BJ (cell line): Measurements from ENCODE around the gene SPIN3. TPM values are rescaled to one million over a fixed set of nuclear protein-coding genes. Genes with fewer than 3 reads are reported as not detected.
"Not testable (repeated sequence)": the region's sequence is repeated elsewhere in the genome, so short reads cannot be mapped to it uniquely, and the experiment has no call there.

Experiments
- CTCF ChIA-PET: fragments of 350-600 bp; formaldehyde crosslinking; extraction: SDS; loops from one replicate; lab custom pipeline; 2021; ENCODE audit warnings: antibody characterized with exemption, inconsistent platforms; lab: Yijun Ruan, JAX
- POLR2A ChIA-PET: fragments of 300-600 bp; sonication (Branson Sonifier 250); formaldehyde crosslinking; extraction: SDS; loops from one replicate; lab custom pipeline; 2021; ENCODE audit warnings: antibody characterized with exemption; lab: Charles Lee
- DNase-seq: peaks from one replicate; pipeline ENCODE4 v3.0.0-alpha.2; 2011; ENCODE audit warnings: low read depth
- H3K27me3 ChIP-seq: 2 replicates; pipeline ENCODE4 v1.6.0; 2011; ENCODE audit warnings: low read length; ENCODE audit not compliant: control insufficient read depth, insufficient read depth
- H3K36me3 ChIP-seq: 2 replicates; pipeline ENCODE4 v1.5.1; 2011; ENCODE audit warnings: low read length; ENCODE audit not compliant: control insufficient read depth, insufficient read depth
- H3K4me3 ChIP-seq: 2 replicates; pipeline ENCODE4 v1.5.1; 2011; ENCODE audit warnings: low read depth, mild to moderate bottlenecking, control low read depth, low read length
- polyA plus RNA-seq: library from polyadenylated mRNA; depleted of rRNA; stranded (reverse); fragments of >200 nt; gene quantifications from 2 replicates; pipeline ENCODE4 v1.2.3, GENCODE V29; 2011; rRNA removed
- TF ChIP-seq, protein P1 (sequence below): IDR thresholded peaks from 2 replicates; pipeline ENCODE4 v1.5.1; 2011; ENCODE audit warnings: low read depth, mild to moderate bottlenecking, control low read depth, inconsistent platforms, low read length, moderate library complexity; ENCODE audit not compliant: insufficient read depth

SPIN3 gene
- polyA plus RNA-seq, 1 experiment, result 8.6 TPM

DNA sequence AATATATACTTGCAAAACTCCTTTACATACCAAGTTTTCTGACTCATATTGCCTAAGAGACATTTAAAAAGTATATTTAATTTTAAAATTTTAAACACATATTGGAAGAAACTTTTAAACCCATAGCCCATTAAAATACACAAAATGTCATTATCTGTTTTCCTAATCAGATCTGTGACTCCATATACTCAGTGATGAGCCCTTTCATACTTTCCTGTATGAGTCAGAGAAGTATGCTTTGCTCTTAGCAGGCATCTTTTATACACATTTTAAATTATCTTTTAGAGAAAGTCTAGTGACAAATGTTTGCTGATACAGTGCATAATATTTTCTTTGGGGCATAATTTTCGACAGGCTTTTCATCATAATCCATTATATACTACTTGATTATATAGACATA lies 26.4 kb downstream of the SPIN3 start:
- Histone ChIP-seq H3K36me3 (no peaks in the 10 kb centered on the region), H3K4me3 (no peak overlapping the region), H3K27me3 (no peaks in the 10 kb centered on the region)
- ChIA-PET CTCF (no interaction called here), POLR2A (no interaction called here)
- DNase-seq, result no peak
- TF ChIP-seq, protein P1, sequence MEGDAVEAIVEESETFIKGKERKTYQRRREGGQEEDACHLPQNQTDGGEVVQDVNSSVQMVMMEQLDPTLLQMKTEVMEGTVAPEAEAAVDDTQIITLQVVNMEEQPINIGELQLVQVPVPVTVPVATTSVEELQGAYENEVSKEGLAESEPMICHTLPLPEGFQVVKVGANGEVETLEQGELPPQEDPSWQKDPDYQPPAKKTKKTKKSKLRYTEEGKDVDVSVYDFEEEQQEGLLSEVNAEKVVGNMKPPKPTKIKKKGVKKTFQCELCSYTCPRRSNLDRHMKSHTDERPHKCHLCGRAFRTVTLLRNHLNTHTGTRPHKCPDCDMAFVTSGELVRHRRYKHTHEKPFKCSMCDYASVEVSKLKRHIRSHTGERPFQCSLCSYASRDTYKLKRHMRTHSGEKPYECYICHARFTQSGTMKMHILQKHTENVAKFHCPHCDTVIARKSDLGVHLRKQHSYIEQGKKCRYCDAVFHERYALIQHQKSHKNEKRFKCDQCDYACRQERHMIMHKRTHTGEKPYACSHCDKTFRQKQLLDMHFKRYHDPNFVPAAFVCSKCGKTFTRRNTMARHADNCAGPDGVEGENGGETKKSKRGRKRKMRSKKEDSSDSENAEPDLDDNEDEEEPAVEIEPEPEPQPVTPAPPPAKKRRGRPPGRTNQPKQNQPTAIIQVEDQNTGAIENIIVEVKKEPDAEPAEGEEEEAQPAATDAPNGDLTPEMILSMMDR, result no peak

DNA sequence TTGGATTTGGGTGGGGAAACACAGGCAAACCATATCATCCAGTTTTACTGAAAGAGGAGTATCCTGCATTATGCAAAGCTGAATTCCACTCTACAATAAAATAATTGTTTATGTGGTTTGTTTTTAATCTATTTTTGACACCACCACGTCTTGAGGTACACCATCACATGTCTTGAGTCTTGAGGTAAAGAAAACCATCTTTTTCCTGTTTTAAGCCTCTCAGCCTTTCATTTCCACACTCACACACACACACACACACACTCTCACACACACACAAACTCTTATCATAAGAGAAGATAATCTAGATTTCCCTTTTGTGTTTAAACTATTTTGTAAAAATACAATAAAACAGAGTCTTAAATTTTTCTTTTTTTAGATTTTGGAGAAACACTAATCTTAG lies 32.0 kb downstream of the SPIN3 start:
- TF ChIP-seq, protein P1, result no peak
- Histone ChIP-seq H3K36me3 (no peaks in the 10 kb centered on the region), H3K4me3 (no peak overlapping the region), H3K27me3 (no peaks in the 10 kb centered on the region)
- no peak for DNase-seq
- ChIA-PET POLR2A (no interaction called here), CTCF (no interaction called here)

DNA sequence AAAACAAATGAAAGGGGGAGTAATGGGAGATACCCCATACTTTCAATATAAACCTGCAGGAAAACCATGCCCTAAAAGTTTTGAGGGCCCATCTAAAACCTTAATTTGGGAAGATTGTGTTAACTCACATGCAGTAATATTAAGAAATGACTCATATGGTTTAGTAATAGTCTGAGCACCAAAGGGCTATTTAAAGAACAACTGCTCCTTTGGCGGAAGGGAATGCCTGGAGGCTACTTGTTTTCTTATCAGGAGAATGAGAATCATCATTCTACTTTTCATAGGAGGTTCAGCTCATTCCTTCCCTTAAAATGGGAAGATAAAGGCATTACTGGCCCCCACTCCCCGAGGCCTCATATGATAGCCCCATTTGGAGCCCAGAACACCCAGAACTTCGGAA lies 47.6 kb downstream of the SPIN3 start:
- TF ChIP-seq, protein P1, result no peak
- no peak overlapping the region for H3K4me3 ChIP-seq
- H3K36me3 ChIP-seq, result no peaks in the 10 kb centered on the region
- ChIA-PET POLR2A (no interaction called here), CTCF (no interaction called here)
- no peak for DNase-seq
- H3K27me3 ChIP-seq, result no peaks in the 10 kb centered on the region

DNA sequence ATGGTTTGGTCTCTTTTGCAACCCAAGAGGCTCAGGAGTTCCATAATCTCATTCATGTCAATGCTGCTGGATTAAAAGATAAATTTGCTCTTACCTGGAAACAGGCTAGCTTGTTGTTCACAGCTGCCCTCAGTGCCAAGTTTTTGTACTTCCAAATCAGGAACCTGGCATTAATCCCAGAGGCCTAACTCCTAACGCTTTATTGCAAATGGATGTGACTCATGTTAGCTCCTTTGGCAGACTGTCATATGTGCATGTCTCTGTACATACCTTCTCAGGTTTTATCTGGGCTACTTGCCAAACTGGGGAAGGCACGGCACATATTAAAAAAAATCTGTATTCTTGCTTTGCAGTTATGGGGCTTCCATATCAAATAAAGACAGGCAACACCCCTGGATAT lies 49.1 kb downstream of the SPIN3 start:
- H3K27me3 ChIP-seq, CTCF ChIA-PET, H3K36me3 ChIP-seq, H3K4me3 ChIP-seq, DNase-seq, POLR2A ChIA-PET: not testable (repeated sequence)

DNA sequence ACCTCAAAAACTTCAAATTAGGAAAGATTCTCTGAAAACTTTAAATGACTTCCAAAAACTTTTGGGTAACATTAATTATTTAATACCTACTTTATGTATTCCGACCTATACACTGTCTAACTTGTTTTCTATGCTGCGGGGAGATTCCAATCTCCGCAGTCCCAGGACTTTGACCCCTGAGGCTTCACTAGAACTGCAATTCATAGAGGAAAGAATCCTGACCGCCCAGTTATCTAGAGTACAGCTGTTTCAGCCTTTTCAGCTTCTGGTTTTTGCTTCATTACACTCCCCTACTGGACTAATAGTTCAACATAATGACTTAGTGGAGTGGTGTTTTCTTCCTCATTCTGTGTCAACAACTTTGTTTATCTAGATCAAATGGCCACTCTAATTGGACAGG lies 50.1 kb downstream of the SPIN3 start:
- POLR2A ChIA-PET, H3K4me3 ChIP-seq, H3K27me3 ChIP-seq, H3K36me3 ChIP-seq, CTCF ChIA-PET, DNase-seq: not testable (repeated sequence)

DNA sequence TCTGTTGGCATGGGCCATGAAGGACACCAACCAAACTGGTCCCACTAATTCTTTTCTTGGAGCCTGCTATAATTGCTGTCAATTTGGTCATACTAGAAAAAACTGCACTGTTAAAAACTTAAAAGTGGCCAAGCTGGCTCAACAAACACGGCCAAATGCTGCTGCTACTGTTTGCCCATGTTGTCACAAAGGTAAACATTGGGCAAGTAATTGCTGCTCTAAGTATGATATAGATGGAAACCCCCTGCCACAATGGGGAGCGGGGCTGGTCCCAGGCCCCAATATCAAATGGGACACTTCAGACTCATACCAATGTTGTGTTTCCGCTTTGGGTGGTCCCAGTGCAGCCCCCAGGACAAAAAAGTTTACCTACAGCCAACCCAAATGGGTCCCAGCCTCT lies 52.1 kb downstream of the SPIN3 start:
- Histone ChIP-seq H3K36me3 (no peaks in the 10 kb centered on the region), H3K4me3 (no peak overlapping the region), H3K27me3 (no peaks in the 10 kb centered on the region)
- TF ChIP-seq, protein P1, result no peak
- ChIA-PET CTCF (no interaction called here), POLR2A (no interaction called here)
- DNase-seq, result no peak

Other genes with a start within 250 kb of the SPIN3 start
- gene SPIN2B, start 126.0 kb upstream of the SPIN3 start, polyA plus RNA-seq, result 5.8 and 8.8 TPM in 2 replicates
- gene SPIN2A, start 141.9 kb upstream of the SPIN3 start, polyA plus RNA-seq, result 1.2 and 1.6 TPM in 2 replicates